HG02759 (cell line): ENCODE measurements around the gene GTF2IRD1.
"Not testable (repeated sequence)": the region's sequence is repeated elsewhere in the genome, so short reads cannot be mapped to it uniquely, and the experiment has no call there.

Experiments used
- ATAC-seq: cut with Tn5 transposase; IDR thresholded peaks from one replicate; pipeline ENCODE4 v1.9.1; 2021; ENCODE audit warnings: mild to moderate bottlenecking, moderate library complexity; ENCODE audit not compliant: unreplicated experiment

The GTF2IRD1 gene

DNA sequence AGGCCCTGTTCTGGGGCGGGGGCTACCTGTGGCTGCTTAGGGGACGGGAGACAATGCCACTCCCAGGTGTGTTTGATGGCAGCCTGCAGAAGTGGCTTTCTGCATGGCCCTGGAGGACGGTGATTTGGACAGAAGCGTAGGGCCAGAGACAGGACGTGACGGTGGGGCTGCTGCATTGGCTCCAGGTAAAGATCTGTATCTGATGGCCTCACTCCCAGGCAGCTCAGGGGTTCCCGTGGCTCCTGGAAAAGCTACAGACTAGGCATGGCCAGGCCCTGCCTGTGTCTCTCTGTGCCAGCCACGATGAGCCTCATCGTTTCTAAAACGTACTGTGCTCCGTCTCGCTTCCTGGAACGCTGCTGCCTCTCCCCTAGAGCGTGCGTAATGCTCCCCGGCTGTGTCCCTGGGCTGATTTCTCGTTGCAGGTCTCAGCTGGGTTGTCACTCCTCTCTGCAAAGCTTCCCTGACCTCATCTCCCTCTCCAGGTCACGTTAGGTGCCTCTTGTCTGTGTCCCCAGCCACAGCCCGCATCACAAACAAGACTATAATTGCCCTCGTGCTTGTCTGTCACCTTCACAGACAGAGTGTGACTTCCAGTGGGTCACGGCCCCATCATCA, 12.6 kb downstream of the GTF2IRD1 start:
- ATAC-seq = no peak

DNA sequence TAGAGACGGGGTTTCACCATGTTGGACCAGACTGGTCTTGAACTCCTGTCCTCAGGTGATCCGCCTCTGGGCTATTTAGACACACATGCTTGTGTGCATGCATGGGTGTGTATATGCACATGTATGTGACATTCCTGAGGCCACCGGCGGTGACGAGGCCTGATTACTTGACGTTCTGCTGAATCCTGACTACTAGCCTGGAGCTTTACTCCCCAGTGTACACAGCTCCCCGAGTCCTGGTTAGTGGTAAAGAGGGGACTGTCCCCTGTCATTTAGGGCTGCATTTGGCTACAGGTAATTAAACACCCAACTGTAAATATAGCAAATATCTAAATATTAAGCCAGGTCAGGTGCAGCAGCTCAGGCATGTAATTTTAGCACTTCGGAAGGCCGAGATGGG, 14.2 kb downstream of the GTF2IRD1 start:
- no peak for ATAC-seq

DNA sequence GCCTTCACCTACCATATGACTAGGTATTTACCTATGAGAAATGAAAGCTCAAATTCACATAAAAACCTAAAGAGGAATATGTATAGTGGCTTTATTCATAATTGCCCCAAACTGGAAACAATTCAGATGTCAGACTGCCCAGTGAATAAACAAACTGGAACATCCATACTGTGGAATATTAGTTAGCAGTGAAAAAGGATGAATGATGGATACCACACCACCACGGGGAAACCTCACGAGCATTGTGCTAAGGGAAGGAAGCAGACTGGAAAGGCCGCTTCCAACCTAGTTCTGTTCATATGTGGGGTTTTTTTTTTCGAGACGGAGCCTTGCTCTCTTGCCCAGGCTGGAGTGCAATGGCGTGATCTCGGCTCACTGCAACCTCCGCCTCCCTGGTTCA, 16.8 kb downstream of the GTF2IRD1 start:
- no peak for ATAC-seq

DNA sequence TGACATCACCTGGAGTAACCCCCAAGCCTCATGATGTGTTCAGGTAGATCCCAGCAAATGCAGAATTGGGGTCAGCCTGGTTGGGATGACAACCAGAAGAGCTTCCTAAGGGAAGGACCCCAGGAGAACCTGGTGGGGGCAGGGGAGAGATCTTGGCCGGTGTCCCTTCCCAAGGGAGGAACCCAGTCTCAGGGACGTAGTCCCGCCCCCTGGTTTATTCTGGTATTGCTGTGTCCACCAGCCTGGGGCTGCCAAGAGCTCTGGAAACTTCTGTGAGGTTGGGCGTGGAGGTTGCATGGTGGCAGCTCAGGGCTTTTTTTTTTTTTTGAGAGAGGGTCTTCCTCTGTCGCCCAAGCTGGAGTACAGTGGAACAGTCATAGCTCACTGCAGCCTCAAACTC, 19.4 kb downstream of the GTF2IRD1 start:
- ATAC-seq = no peak

DNA sequence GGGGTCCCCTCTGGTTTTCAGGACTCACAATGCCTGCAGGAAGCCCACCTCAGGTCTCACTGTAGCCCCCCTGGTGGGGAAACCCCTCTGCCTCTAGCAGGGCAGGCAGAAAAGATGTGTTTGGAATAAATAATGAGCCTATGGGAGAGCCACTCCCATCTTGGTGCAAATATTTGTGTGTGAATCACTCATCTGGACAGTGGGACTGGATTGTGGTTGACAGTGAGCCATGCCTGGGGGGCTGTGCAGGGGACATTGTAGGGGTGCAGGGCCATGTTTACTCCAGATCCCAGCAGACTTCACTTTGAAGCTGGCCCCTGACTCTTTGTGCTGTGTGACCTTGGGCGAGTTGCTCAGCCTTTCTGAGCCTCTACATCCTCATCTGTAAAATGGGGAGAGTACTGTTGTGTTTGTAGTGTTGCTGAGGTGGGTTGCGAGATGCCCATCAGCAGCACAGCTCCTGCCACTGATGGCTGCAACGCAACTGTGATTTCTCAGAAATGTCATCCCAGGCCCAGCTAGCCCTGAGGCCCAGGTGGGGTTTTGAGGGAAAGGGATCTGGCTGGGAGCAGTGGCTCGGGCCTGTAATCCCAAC, 20.7 kb downstream of the GTF2IRD1 start:
- ATAC-seq = no peak

DNA sequence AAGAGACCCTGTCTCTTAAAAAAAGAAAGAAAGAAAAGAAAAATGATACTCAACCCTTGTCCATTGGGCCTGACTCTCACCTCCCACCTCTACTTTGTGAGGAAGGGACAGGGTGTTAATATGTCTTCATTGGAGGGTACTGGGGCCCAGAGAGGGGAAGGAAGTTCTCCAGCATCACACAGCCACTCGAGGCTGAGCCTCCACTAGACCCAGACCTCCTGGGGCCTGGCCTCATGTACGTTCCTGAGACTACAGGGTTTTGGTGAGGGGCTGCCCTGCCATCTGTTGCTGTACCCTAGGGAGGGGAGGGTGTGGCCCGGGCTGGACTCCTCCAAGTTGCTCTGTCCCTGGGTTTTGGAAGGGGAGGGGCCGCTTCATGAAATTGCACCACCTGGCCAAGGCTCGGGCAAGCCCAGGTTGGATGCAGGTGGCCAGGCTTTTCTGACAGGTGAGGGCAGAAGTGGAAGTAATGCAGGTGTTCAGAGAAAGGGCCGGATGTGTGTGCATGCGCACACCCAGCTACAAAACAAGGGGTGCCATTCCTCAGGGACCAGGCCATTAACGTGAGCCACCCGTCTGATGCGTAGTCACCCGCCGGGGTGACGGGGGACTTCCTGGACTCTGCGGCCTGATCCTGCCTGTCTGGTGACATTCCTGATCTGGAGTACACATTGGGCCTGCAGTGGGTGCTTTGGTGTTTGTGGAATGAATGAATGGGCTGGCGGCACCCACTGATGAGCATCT, 21.7 kb downstream of the GTF2IRD1 start:
- no peak for ATAC-seq

DNA sequence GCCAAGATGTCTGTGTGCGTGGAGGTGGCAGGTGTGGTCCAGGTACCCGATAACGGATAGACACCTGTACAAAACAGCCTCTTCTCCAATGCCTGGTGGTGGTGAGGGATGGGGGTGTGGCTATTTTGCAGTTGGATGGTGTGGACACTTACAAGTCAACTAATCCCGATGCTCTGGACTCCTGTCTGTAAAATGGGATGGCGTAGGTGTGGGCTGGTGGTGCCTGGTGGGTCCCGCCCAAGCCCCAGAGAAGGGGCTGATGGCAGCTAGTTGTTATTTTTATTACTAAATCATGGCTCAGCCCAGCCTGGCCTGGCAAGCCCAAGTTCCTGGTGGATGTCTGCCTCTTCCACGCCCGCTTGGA, 22.3 kb downstream of the GTF2IRD1 start:
- ATAC-seq = no peak

DNA sequence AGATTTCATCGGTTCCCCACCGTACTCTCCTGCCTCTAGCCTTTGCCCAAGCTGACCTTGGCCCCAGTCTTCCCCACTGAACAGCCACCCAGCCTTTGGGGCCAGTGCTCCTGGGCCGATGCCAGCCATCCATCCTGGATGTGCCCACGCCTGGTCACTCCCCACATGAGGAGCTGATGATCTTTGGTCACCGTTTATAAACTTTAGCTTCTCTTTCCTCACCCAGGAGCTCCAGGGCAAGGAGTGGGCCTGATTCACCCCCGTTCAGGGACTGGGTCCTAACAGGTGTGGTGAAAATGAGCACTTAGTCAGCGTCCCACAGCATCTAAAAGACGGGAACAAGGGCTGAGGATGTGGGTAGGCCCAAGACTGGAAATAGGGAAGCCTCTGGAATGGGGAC, 22.9 kb downstream of the GTF2IRD1 start:
- ATAC-seq = no peak

DNA sequence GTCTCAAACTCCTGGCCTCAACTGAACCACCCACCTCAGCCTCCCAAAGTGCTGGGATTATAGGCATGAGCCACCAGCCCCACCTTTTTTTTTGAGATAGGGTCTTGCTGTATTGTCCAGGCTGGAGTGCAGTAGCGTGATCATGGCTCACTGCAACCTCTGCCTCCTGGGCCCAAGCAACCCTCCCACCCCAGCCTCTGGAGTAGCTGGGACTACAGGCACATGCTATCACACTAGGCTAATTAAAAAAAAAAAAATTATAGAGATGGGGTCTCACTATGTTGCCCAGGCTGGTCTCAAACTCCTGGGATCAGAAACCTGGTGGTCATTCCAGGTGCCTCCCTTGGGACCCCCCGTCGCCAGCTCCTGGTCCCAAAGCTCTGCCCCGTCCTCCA, 25.0 kb downstream of the GTF2IRD1 start:
- no peak for ATAC-seq

DNA sequence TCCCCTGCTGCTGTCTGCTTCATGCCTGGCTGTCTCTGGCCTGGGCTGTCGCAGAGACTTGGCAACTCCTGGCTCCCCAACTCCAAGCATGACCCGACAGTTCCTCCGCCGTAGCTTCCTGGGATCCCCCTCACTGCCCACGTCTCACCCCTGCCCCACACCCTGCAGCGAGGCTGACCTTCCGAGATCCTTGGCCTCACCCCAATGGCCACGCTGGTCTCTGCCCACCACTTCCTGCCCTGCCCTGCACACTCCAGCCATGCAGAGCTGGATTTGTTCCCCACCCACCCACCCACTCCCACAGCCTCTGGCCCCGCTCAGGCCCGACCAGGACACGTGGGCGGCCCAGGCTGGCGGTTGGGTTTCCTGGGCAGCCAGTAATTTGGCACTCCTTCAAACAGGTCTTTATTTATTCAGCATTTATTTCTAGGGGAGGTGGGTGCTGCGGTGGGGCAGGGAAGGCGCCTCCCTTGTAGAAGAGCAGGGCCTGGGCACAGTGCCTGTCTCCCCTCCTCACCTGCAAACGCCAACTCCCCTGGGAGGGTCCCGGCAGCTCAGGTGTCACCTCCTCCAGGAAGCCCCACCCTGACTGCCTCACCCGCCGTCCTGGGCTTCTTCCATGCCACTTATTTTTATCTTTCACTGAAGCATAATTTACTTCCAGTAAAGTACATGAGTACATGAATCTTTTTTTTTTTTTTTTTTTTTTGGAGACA, 25.5 kb downstream of the GTF2IRD1 start:
- ATAC-seq = no peak

DNA sequence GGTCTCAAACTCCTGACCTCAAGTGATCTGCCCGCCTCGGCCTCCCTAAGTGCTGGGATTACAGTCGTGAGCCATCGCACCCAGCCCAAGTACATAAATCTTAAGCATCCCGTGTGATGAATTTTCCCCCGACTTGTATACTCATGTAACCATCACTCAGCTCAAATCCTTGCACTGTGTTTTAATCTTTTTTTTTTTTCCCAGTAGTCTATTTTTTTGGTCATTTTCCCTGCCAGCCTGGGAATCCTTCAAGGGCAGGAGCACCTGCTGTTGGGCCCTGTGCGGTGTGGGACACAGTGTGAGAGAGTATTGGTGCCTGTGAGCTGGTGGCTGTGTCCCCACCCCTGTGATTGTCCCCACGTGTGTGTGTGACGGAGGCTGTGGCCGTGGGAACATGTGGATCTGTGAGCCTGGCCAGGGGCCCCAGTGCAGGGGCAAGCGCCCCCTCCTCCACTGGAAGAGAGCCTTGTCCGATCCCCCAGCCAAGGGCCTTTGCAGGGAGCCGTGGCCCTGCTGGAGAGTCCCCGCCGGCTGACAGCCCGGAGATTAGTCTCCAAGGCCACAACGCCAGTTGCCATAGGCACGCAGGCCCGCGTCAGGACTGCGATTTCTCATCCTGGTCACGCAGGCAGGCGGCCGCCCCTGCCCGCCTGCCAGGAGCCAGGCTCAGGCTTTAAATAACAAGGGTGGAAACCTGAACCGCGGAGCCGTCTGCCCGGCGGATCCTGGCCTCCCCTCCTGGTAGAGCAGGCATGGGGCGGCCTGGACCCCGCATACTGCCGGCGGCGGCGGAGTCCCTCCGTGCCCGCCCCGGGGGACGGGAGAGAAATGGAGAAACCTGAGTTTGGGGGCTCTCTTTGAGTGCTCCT, 26.5 kb downstream of the GTF2IRD1 start:
- no peak for ATAC-seq

DNA sequence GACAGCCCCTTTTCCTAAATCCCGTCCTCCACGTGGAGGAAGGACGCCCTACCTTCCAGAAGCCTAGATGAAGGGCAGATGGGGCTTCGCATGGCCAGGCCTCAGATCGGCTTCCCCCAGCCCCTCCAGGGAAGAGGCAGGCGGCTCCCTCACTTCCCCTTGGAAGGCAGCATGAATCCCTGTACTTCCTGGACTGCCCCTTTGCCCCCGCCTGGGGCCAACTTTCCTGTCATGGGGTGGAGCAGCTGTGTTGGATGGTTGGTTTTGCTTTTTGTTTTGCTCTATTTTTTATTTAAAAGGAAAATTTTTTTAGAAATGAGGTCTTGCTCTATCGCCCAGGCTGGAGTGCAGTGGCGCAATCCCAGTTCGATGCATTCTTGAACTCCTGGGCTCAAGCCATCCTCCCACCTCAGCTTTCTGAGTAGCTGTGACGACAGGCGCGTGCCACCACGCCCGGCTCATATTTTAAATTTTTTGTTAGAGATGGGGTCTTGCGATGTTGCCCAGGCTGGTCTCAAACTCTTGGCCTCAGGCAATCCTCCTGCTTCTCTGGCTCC, 27.2 kb downstream of the GTF2IRD1 start:
- ATAC-seq = no peak

DNA sequence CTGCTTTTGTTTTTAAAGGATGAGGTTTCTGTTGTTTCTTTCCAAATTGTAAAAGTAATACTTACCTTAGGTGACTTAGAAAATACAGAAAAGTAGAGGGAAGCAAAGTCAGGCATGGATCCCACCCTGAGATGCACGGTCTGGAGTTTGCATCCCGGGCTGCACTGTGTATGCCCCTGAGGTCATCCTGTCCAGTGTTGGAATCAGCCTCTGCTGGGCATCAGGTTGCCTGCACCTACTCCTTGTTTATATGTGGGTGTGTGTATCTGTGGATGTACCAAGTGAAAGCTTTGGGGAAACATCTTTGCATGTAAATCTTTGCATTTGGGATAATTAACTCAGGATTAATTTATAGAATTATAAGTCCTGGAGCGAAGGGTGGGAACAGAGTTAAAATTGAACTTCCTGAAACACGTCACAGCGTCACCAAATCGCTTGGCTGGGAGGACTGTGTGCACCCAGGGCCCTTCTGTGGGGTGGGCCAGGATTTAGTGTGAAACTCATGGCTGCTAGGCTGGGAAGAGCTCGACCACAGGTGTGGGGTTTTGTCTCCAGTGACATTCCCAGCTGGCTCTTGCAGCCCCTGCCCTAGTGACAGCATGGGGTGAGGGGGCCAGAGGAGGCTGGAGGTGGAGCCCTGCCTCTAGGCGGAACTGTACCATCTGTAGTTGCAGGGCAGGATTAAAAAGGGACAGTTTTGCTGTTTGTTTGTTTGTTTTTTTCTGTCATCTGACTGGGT, 27.9 kb downstream of the GTF2IRD1 start:
- ATAC-seq = no peak

DNA sequence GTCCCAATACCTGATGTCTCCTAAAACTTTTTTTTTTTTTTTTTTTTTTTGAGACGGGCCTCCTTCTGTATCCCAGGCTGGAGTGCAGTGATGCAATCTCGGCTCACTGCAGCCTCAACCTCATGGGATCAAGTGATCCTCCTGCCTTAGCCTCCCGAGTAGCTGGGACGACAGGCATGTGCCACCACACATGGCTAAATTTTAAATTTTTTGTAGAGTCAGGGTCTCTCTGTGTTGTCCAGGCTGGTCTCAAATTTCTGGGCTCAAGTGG, 28.4 kb downstream of the GTF2IRD1 start:
- no peak for ATAC-seq

DNA sequence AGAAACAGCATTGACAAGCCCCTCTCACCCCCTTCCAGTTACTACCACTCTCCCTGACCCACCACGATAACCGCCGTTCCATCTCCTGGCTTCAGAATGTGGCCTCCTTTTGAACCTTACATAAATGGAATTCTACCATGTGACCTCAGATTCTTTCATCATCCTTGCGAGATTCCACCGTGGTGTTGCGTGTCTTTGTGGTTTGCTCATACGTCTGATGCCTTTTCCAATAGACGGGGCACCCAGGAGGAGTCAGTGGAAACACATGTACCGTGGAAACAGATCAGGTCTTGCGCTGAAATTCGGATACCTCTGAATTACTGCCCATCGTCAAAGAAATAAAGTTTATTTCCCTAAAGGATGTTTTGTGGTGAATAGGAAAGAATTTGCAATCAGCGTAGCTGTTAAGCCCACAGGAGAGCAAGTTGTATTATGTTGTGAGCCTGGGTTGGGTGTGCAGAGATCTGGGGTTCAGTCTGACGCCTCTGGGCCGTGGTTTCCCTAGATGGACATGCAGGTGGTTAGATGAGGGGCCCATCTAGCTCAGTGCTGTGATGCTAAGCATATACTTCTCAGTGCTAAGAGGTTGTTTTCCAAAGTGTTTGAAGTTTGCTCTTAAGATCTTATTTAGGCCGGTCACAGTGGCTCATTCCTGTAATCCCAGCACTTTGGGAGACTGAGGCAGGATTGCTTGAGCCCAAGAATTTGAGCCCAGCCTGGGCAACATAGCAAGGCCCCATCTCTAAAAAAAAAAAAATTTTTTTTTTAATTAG, 29.1 kb downstream of the GTF2IRD1 start:
- no peak for ATAC-seq

DNA sequence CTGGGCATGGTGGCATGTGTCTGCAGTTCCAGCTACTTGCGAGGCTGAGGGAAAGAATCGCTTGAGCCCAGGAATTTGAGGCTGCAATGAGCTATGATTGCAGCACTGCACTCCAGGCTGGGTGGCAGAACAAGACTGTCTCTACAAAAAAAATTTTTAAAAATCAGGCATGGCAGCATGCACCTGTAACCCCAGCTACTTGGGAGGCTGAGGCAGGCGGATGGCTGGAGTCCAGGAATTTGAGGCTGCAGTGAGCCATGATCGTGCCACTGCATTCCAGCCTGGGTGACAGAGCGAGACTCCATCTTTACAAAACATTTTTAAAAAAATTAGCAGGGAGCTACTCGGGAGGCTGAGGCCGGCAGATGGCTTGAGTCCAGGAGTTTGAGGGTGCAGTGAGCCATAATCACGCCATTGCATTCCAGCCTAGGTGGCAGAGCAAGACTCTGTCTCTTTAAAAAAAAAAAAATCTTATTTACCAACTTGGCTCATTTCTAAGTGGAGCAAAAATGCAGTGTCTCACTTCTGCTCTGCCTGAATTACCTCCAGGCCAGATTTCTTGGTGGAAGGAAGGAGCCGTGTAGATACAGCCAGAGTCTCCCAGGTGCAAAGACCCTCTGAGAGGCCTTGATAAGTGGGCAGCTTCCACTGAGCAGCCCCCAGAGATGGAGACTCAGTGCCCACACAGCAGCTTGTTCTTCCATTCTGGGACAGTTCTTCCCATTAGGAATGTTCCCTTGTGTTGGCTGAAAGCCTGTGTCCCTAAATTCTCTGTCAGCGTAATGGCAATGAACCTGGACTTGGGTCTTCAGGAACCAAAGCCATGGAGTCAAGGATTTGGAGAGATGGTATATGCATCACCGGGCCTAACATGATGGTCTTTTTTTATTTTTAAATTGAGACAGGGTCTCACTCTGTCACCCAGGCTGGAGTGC, 30.0 kb downstream of the GTF2IRD1 start:
- ATAC-seq = no peak

DNA sequence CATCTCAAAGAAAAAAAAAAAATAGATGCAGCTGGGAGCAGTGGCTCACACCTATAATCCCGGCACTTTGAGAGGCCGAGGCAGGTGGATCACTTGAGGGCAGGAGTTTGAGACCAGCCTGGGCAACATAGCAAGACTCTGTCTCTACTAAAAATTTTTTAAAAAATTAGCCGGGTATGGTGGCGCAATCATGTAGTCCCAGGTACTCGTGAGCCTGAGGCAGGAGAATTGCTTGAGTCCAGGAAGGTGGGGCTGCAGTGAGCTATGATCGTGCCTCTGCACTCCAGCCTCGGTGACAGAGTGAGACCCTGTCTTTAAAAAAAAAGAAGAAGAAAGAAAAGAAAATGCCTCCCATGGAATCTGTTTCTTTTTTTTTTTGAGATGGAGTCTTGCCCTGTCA, 31.9 kb downstream of the GTF2IRD1 start:
- no peak for ATAC-seq

DNA sequence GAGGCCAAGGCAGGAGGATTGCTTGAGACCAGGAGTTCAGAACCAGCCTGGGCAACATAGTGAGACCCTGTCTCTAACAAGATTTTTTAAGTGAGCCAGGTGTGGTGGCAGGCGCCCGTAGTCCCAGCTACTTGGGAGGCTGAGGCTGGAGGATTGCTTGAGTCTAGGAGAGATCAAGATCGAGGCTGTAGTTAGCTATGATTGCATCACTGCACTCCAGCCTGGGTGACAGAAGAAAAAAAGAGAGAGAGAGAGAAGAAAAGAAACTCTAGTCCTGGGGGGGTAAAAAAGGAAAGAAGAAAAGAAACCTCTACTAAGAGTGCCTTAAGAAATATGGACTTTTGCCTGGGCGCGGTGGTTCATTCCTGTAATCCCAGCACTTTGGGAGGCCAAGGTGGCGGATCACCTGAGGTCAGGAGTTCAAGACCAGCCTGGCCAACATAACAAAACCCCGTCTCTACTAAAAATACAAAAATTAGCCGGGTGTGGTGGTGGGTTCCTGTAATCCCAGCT, 34.9 kb downstream of the GTF2IRD1 start:
- ATAC-seq = not testable (repeated sequence)
